GM12878 (cell line): ENCODE results near the gene TMED7. TPM values are rescaled to one million over a fixed set of nuclear protein-coding genes. Genes with fewer than 3 reads are reported as not detected.
A peak's percentile ranks its signal among the peaks of the same experiment; 100 is the strongest.

ENCODE experiments used
- ATF2 ChIP-seq: IDR thresholded peaks from 2 replicates; pipeline ENCODE4 v1.6.1; 2012; ENCODE audit warnings: low read length, inconsistent platforms
- MTA3 ChIP-seq: IDR thresholded peaks from 2 replicates; pipeline ENCODE4 v1.6.1; 2012; ENCODE audit warnings: low read length, inconsistent platforms, borderline replicate concordance
- NFYB ChIP-seq: IDR thresholded peaks from 2 replicates; pipeline ENCODE4 v1.6.1; 2011; ENCODE audit warnings: low read depth, mild to moderate bottlenecking, low read length, improper control_type of control experiment, moderate library complexity; ENCODE audit not compliant: insufficient read depth
- NRF1 ChIP-seq: conservative IDR thresholded peaks from 2 replicates; pipeline ENCODE4 v1.6.1; 2011; ENCODE audit warnings: mild to moderate bottlenecking, low read depth, low read length, improper control_type of control experiment
- PML ChIP-seq: IDR thresholded peaks from 2 replicates; pipeline ENCODE4 v1.6.1; 2012; ENCODE audit warnings: low read length, inconsistent platforms
- POLR2A ChIP-seq: IDR thresholded peaks from 2 replicates; pipeline ENCODE4 v1.6.1; 2011; ENCODE audit warnings: low read depth, mild to moderate bottlenecking, low read length
- RAD51 ChIP-seq: fragments of 450-650 bp; IDR thresholded peaks from 2 replicates; pipeline ENCODE4 v1.6.1; 2016; ENCODE audit warnings: moderate library complexity, mild to moderate bottlenecking, inconsistent platforms
- SMAD5 ChIP-seq: IDR thresholded peaks from 2 replicates; pipeline ENCODE4 v1.6.1; 2016; ENCODE audit warnings: antibody characterized with exemption, low read depth
- STAT3 ChIP-seq: IDR thresholded peaks from 2 replicates; pipeline ENCODE4 v1.6.1; 2011; ENCODE audit warnings: low read depth, low read length, improper control_type of control experiment
- ZBTB33 ChIP-seq: fragments of 450-650 bp; IDR thresholded peaks from 2 replicates; pipeline ENCODE4 v1.6.1; 2017; ENCODE audit warnings: mild to moderate bottlenecking
- ZNF687 ChIP-seq: fragments of 450-650 bp; IDR thresholded peaks from 2 replicates; pipeline ENCODE4 v1.6.1; 2017; ENCODE audit warnings: mild to moderate bottlenecking, moderate library complexity
- polyA plus RNA-seq, 11 experiments: library from polyadenylated mRNA; depleted of rRNA in 4 of 11; unstranded in 6 of 11; stranded (reverse) in 5 of 11; fragments of >200 nt; fragmentation: Nextera tagmentation in 4 of 11; fragmentation: Illumina TruSeq in 1 of 11; extraction: Ambion mirVana in 4 of 11; extraction: Trizol in 1 of 11; gene quantifications; 1 replicate in 1 of 11; 2 replicates in 10 of 11; pipeline versions ENCODE4 v1.2.1 to v1.2.3, GENCODE V29; 2011 to 2016; ENCODE audit warnings: inconsistent platforms in 2 of 11, missing spikeins in 2 of 11, low read depth in 1 of 11
- total RNA-seq, 4 experiments: library from RNA; depleted of rRNA in 3 of 4; stranded (reverse); fragments of >200 nt in 3 of 4; fragmentation: Illumina TruSeq in 1 of 4; extraction: Trizol in 1 of 4; gene quantifications; 2 replicates each; pipeline versions ENCODE4 v1.2.1 to v1.2.3, GENCODE V29; 2013 to 2021
- TF ChIP-seq, protein P1 (sequence below): fragments of 450-650 bp; IDR thresholded peaks from 2 replicates; pipeline ENCODE4 v1.6.1; 2016; ENCODE audit warnings: mild to moderate bottlenecking, moderate library complexity, borderline replicate concordance
- TF ChIP-seq, protein P2 (sequence below): fragments of 450-650 bp; IDR thresholded peaks from 2 replicates; pipeline ENCODE4 v1.6.1; 2017; ENCODE audit warnings: antibody characterized with exemption, mild to moderate bottlenecking, moderate library complexity

The TMED7 gene
- total and polyA plus RNA-seq, 10 of the 15 experiments (the other 5 are each of a cell fraction or from before 2014, with no cell fraction given), result 8.0 to 37.3 (median 25.2) TPM

GRCh38 chr5:115634343-115635132 is 8.7 kb upstream of the TMED7 start (continued):
- no peak for TF ChIP-seq ZNF687
- no peak for TF ChIP-seq NFYB
- peak; percentile 53 for TF ChIP-seq ATF2
- no peak; the same call in 1 of the 2 replicates for TF ChIP-seq NRF1
- no peak; the same call in 1 of the 2 replicates for TF ChIP-seq MTA3
- TF ChIP-seq ZBTB33, result no peak
- TF ChIP-seq PML, result no peak
- no peak for TF ChIP-seq RAD51
- TF ChIP-seq, protein P1, sequence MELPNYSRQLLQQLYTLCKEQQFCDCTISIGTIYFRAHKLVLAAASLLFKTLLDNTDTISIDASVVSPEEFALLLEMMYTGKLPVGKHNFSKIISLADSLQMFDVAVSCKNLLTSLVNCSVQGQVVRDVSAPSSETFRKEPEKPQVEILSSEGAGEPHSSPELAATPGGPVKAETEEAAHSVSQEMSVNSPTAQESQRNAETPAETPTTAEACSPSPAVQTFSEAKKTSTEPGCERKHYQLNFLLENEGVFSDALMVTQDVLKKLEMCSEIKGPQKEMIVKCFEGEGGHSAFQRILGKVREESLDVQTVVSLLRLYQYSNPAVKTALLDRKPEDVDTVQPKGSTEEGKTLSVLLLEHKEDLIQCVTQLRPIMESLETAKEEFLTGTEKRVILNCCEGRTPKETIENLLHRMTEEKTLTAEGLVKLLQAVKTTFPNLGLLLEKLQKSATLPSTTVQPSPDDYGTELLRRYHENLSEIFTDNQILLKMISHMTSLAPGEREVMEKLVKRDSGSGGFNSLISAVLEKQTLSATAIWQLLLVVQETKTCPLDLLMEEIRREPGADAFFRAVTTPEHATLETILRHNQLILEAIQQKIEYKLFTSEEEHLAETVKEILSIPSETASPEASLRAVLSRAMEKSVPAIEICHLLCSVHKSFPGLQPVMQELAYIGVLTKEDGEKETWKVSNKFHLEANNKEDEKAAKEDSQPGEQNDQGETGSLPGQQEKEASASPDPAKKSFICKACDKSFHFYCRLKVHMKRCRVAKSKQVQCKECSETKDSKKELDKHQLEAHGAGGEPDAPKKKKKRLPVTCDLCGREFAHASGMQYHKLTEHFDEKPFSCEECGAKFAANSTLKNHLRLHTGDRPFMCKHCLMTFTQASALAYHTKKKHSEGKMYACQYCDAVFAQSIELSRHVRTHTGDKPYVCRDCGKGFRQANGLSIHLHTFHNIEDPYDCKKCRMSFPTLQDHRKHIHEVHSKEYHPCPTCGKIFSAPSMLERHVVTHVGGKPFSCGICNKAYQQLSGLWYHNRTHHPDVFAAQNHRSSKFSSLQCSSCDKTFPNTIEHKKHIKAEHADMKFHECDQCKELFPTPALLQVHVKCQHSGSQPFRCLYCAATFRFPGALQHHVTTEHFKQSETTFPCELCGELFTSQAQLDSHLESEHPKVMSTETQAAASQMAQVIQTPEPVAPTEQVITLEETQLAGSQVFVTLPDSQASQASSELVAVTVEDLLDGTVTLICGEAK, result no peak
- no peak for TF ChIP-seq POLR2A
- no peak for TF ChIP-seq STAT3
- TF ChIP-seq, protein P2, sequence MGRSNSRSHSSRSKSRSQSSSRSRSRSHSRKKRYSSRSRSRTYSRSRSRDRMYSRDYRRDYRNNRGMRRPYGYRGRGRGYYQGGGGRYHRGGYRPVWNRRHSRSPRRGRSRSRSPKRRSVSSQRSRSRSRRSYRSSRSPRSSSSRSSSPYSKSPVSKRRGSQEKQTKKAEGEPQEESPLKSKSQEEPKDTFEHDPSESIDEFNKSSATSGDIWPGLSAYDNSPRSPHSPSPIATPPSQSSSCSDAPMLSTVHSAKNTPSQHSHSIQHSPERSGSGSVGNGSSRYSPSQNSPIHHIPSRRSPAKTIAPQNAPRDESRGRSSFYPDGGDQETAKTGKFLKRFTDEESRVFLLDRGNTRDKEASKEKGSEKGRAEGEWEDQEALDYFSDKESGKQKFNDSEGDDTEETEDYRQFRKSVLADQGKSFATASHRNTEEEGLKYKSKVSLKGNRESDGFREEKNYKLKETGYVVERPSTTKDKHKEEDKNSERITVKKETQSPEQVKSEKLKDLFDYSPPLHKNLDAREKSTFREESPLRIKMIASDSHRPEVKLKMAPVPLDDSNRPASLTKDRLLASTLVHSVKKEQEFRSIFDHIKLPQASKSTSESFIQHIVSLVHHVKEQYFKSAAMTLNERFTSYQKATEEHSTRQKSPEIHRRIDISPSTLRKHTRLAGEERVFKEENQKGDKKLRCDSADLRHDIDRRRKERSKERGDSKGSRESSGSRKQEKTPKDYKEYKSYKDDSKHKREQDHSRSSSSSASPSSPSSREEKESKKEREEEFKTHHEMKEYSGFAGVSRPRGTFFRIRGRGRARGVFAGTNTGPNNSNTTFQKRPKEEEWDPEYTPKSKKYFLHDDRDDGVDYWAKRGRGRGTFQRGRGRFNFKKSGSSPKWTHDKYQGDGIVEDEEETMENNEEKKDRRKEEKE, result no peak
- TF ChIP-seq SMAD5, result no peak
